Right cardiac atrium (tissue), 5 donors: ENCODE results near the gene DDOST. TPM values are rescaled to one million over a fixed set of nuclear protein-coding genes. Genes with fewer than 3 reads are reported as not detected.
"Not testable (repeated sequence)": the region's sequence is repeated elsewhere in the genome, so short reads cannot be mapped to it uniquely, and the experiment has no call there.

Experiments used
- ATAC-seq, 2 donors: fragments of 200-7000 bp; cut with Tn5 transposase; one replicate each; pipeline versions ENCODE4 v1.8.0 to v1.9.1; 2020; ENCODE audit warnings: moderate library complexity in 2 of 2, mild to moderate bottlenecking in 1 of 2
- DNase-seq, 3 donors: peaks; one replicate each; pipeline ENCODE4 v3.0.0-alpha.2; 2020
- H3K27ac ChIP-seq: one replicate; pipeline ENCODE4 v1.5.1; 2013; ENCODE audit warnings: mild to moderate bottlenecking, low read length, control low read depth, moderate library complexity
- H3K27me3 ChIP-seq: one replicate; pipeline ENCODE4 v1.6.1; 2013; ENCODE audit not compliant: control insufficient read depth, insufficient read depth
- H3K4me1 ChIP-seq: one replicate; pipeline ENCODE4 v1.6.1; 2013; ENCODE audit warnings: low read length; ENCODE audit not compliant: control insufficient read depth, insufficient read depth
- H3K4me3 ChIP-seq: one replicate; pipeline ENCODE4 v1.5.1; 2013; ENCODE audit warnings: low read length, control low read depth
- H3K9me3 ChIP-seq: one replicate; pipeline ENCODE4 v1.6.1; 2013; ENCODE audit warnings: low read length; ENCODE audit not compliant: control insufficient read depth
- WGBS: extraction: QIAGEN DNeasy Blood & Tissue Kit; methylation state at CpG from one replicate; pipeline ENCODE4 v1.1.7; 2013; 5-methylcytosine and 5-hydroxymethylcytosine counted together
- intact Hi-C, 4 donors: fragments of 100-400 bp; cut with DNase I; formaldehyde crosslinking; loops; one replicate each; pipeline versions ENCODE4 v1.11.0 to v1.14.0; 2022 to 2023
- polyA plus RNA-seq: library from polyadenylated mRNA; stranded (reverse); fragments of 200-250 nt; gene quantifications from one replicate; pipeline ENCODE4 v1.2.3, GENCODE V29; 2013
- total RNA-seq, 4 donors: library from RNA; stranded (reverse); fragmentation: NEBNext Ultra II Directional; extraction: Animal tissue kit (Norgen Biotek cat#: 25700); gene quantifications; one replicate each; pipeline ENCODE4 v1.2.1, GENCODE V29; 2021
- donor health status: healthy with polysubstance abuse.
- donor health status: DM: no; HTN: yes; CAD: no.
- donor health status: DM: no; HTN: no; CAD: no.
- donor health status: DM: no; HTN: yes; CAD: no; lungs with severe emphysema.
- donor health status: DM: yes; HTN: yes; CAD: no.

The DDOST gene
- total and polyA plus RNA-seq, 5 donors = 107 to 143 (median 123) TPM

- H3K4me3 ChIP-seq = no peak overlapping the region
- intact Hi-C loops = no loop called here
These were observed 50.2 kb downstream of the DDOST start for GRCh38 chr1:20610970-20611369.

GRCh38 chr1:20609541-20609940, 51.6 kb downstream of the DDOST start:
- Histone ChIP-seq H3K27ac (no peak overlapping the region), H3K9me3 (no peaks in the 10 kb centered on the region), H3K4me3 (no peak overlapping the region), H3K27me3 (no peaks in the 10 kb centered on the region), H3K4me1 (no peaks in the 10 kb centered on the region)
- intact Hi-C loops = no loop called here
- ATAC-seq = no peak
- WGBS = 86% methylated on average over 6 of the region's 6 CpGs
- no peak for DNase-seq

More at GRCh38 chr1:20610970-20611369, 50.2 kb downstream of the DDOST start:
- DNase-seq (no peak), ATAC-seq (no peak)
- Histone ChIP-seq H3K4me1 (no peaks in the 10 kb centered on the region), H3K27ac (no peak overlapping the region), H3K9me3 (no peaks in the 10 kb centered on the region), H3K27me3 (no peaks in the 10 kb centered on the region)
- WGBS = 96% methylated on average over 2 of the region's 2 CpGs

GRCh38 chr1:20606801-20607570, 54.2 kb downstream of the DDOST start:
- peak in 1 of 2 donors; percentile 70 for ATAC-seq
- H3K4me3 ChIP-seq, H3K4me1 ChIP-seq, H3K27me3 ChIP-seq, DNase-seq, H3K9me3 ChIP-seq, intact Hi-C loops: not testable (repeated sequence)
- 68% methylated on average over 6 of the region's 7 CpGs for WGBS
- H3K27ac ChIP-seq = peak overlapping the region; percentile 30

- DNase-seq (no peak), ATAC-seq (no peak)
- Histone ChIP-seq H3K27ac (no peak overlapping the region), H3K9me3 (no peaks in the 10 kb centered on the region), H3K4me3 (no peak overlapping the region), H3K27me3 (no peaks in the 10 kb centered on the region), H3K4me1 (no peaks in the 10 kb centered on the region)
- WGBS = 85% methylated on average over 7 of the region's 7 CpGs
- intact Hi-C loops = no loop called here
These were observed 56.5 kb downstream of the DDOST start for GRCh38 chr1:20604678-20605077.

- intact Hi-C loops = no loop called here
- DNase-seq (no peak), ATAC-seq (no peak)
- whole genome bisulfite sequencing = 88% methylated on average over 9 of the region's 9 CpGs
- H3K4me3 ChIP-seq = no peak overlapping the region
- H3K4me1 ChIP-seq = no peaks in the 10 kb centered on the region
- no peak overlapping the region for H3K27ac ChIP-seq
- H3K9me3 ChIP-seq = no peaks in the 10 kb centered on the region
- no peaks in the 10 kb centered on the region for H3K27me3 ChIP-seq
These were observed 57.4 kb downstream of the DDOST start for GRCh38 chr1:20603504-20604464.

DNA sequence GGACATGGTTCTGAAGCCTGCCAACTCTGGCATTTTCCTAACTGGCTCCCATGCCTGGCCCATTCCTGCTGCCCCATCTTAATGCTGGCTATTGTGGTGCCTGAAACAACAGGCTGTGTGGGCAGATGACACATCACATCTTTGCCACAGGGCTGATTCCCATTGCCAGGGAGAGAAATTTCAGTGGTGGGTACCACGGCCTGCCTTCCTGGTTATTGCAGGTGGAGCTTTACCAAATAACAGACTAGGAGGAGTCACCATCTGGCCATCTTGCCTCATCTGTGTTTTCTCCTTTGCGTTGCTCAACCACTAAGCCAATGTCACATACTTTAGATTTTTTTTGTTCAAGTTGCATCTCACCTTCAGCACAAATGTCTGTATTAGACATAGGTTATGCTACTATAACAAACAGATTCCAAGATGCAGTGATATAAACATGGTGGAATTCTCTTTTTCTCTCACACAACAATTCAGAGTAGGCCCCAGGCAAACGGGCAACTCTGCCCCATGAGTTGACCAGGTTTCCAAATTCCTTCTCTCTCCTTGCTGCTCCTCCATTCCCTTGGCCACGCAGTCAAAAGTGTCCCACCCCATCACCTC, 58.2 kb downstream of the DDOST start:
- no peak overlapping the region for H3K4me3 ChIP-seq
- no peaks in the 10 kb centered on the region for H3K9me3 ChIP-seq
- intact Hi-C loops = no loop called here
- ATAC-seq = no peak
- no peaks in the 10 kb centered on the region for H3K27me3 ChIP-seq
- no peak for DNase-seq
- no peak overlapping the region for H3K27ac ChIP-seq
- 93% methylated on average over 4 of the region's 4 CpGs for WGBS
- no peaks in the 10 kb centered on the region for H3K4me1 ChIP-seq

Other genes starting within 250 kb of the DDOST start
- 10 to 100 TPM; 15.6 to 28.5 (median 15.8) TPM for gene CAMK2N1, start 175.2 kb downstream of the DDOST start, total RNA-seq
- gene CAMK2N1, start 175.2 kb downstream of the DDOST start, polyA plus RNA-seq = 16.0 TPM
- 10 to 100 TPM; 29.9 to 42.1 (median 38.7) TPM for gene MUL1, start 153.2 kb downstream of the DDOST start, total RNA-seq
- gene MUL1, start 153.2 kb downstream of the DDOST start, polyA plus RNA-seq = 22.1 TPM
- 1 to 10 TPM; 1.6 to 3.6 (median 2.7) TPM for gene FAM43B, start 108.8 kb downstream of the DDOST start, total RNA-seq
- gene FAM43B, start 108.8 kb downstream of the DDOST start, polyA plus RNA-seq = 1.3 TPM
- 1 to 10 TPM; 2.2 to 3.6 (median 2.4) TPM for gene CDA, start 72.3 kb downstream of the DDOST start, total RNA-seq
- 6.7 TPM for gene CDA, start 72.3 kb downstream of the DDOST start, polyA plus RNA-seq
- gene PINK1, start 27.9 kb downstream of the DDOST start, total RNA-seq = 100 to 1,000 TPM; 143 to 161 (median 156) TPM
- 215 TPM for gene PINK1, start 27.9 kb downstream of the DDOST start, polyA plus RNA-seq
- gene KIF17, start 56.6 kb upstream of the DDOST start, total RNA-seq = 1 to 10 TPM; 2.0 to 4.8 (median 3.6) TPM
- 6.4 TPM for gene KIF17, start 56.6 kb upstream of the DDOST start, polyA plus RNA-seq
- under 1 TPM in 3 of 4 donors, not detected in 1; 0.11 to 0.45 (median 0.18) TPM for gene SH2D5, start 71.3 kb upstream of the DDOST start, total RNA-seq
- 0.11 TPM for gene SH2D5, start 71.3 kb upstream of the DDOST start, polyA plus RNA-seq
- gene HP1BP3, start 125.9 kb upstream of the DDOST start, total RNA-seq = 100 to 1,000 TPM; 134 to 147 (median 141) TPM
- gene HP1BP3, start 125.9 kb upstream of the DDOST start, polyA plus RNA-seq = 58.1 TPM